Astrocyte (in vitro differentiated cells and primary cell): ENCODE measurements around the gene SLC5A1.
"Not testable (repeated sequence)": the region's sequence is repeated elsewhere in the genome, so short reads cannot be mapped to it uniquely, and the experiment has no call there.

Experiments used
- CTCF ChIP-seq: IDR thresholded peaks from 2 replicates; pipeline ENCODE4 v1.5.1; 2011; ENCODE audit warnings: low read depth, mild to moderate bottlenecking, inconsistent platforms, low read length, moderate library complexity; ENCODE audit not compliant: insufficient read depth
- EZH2 ChIP-seq: IDR thresholded peaks from 2 replicates; pipeline ENCODE4 v1.6.1; 2012; ENCODE audit warnings: mild to moderate bottlenecking, low read length, inconsistent platforms; ENCODE audit not compliant: insufficient read depth

DNA sequence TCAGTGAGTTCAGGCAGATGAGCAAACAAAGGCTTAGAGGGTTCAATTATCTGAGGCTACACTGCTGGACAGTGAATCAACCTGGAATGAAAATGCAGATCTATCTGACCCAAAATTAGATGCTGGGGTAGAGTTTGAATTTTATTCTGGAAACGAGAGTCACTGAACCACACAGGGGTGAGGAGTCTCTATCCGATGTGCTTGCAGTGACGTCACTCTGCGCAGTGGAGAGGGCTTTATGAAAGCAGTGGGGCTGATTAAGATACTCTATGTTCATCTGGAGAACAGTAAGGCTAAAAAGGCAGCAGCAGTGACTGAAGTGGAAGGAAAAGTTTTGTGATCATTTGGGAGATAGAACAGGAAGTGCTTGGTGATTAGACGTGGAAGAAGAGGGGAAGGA lies 117.3 kb downstream of the SLC5A1 start:
- not testable (repeated sequence) for TF ChIP-seq CTCF, EZH2
